Measurements from ENCODE around the gene RAMP3.

- TF ChIP-seq CTCF (IDR thresholded peaks at IDR 0.05), result no peak
- no peak for TF ChIP-seq POLR2A (IDR thresholded peaks at IDR 0.05)
Observed at GRCh38 chr7:45221896-45222604, 64.5 kb downstream of the RAMP3 start.
